WTC11 (cell line): ENCODE measurements around the gene NOX5. TPM values are rescaled to one million over a fixed set of nuclear protein-coding genes. Genes with fewer than 3 reads are reported as not detected.

Source experiments
- ATAC-seq: fragments of 200-7000 bp; cut with Tn5 transposase; 2 replicates; pipeline ENCODE4 v1.10.0; 2021; ENCODE audit warnings: mild to moderate bottlenecking, moderate library complexity
- CTCF ChIA-PET: fragments of 300-600 bp; sonication (Branson Sonifier 250); formaldehyde crosslinking; loops from one replicate; lab custom pipeline; 2021; ENCODE audit warnings: antibody characterized with exemption; lab: Charles Lee
- POLR2A ChIA-PET: fragments of 350-600 bp; sonication (Branson Sonifier 250); formaldehyde crosslinking; loops from one replicate; lab custom pipeline; 2021; ENCODE audit warnings: antibody characterized with exemption; lab: Charles Lee
- DNase-seq: peaks from one replicate; pipeline ENCODE4 v3.0.0; 2021; ENCODE audit warnings: low spot score
- H3K27ac Mint-ChIP-seq: 2 replicates; pipeline ENCODE4 v1.8.0; 2021; ENCODE audit warnings: mixed read lengths
- H3K27me3 Mint-ChIP-seq: 2 replicates; pipeline ENCODE4 v1.8.0; 2021; ENCODE audit warnings: low read depth, mild to moderate bottlenecking, moderate library complexity, mixed read lengths
- H3K36me3 Mint-ChIP-seq: 2 replicates; pipeline ENCODE4 v1.8.0; 2021; ENCODE audit warnings: mixed read lengths
- H3K4me1 Mint-ChIP-seq: 2 replicates; pipeline ENCODE4 v1.8.0; 2022; ENCODE audit warnings: mixed read lengths
- H3K4me3 Mint-ChIP-seq: 2 replicates; pipeline ENCODE4 v1.8.0; 2021; ENCODE audit warnings: mild to moderate bottlenecking, moderate library complexity, mixed read lengths
- H3K9me3 Mint-ChIP-seq: 2 replicates; pipeline ENCODE4 v1.8.0; 2021; ENCODE audit warnings: mixed read lengths
- CREM ChIP-seq: sonication (generic); formaldehyde crosslinking; IDR thresholded peaks from 2 replicates; pipeline ENCODE4 v1.8.1; 2022; ENCODE audit warnings: mild to moderate bottlenecking, missing genetic modification reagents, moderate library complexity
- ESRRA ChIP-seq: sonication (generic); formaldehyde crosslinking; IDR thresholded peaks from 2 replicates; pipeline ENCODE4 v1.8.1; 2022; ENCODE audit warnings: mild to moderate bottlenecking, missing genetic modification reagents, borderline replicate concordance
- GRHL2 ChIP-seq: fragments of 250-450 bp; sonication (Bioruptor Pico); IDR thresholded peaks from 2 replicates; pipeline ENCODE4 v1.8.0; 2022; ENCODE audit warnings: mild to moderate bottlenecking, moderate library complexity; ENCODE audit not compliant: insufficient replicate concordance, severe bottlenecking
- KAT7 ChIP-seq: sonication (generic); formaldehyde crosslinking; IDR thresholded peaks from 2 replicates; pipeline ENCODE4 v1.8.1; 2023; ENCODE audit warnings: missing genetic modification reagents, mild to moderate bottlenecking, borderline replicate concordance
- NFATC4 ChIP-seq: fragments of 250-450 bp; sonication (Bioruptor Pico); IDR thresholded peaks from 2 replicates; pipeline ENCODE4 v1.9.0; 2021; ENCODE audit warnings: mild to moderate bottlenecking
- NR1H2 ChIP-seq: sonication (generic); formaldehyde crosslinking; IDR thresholded peaks from 2 replicates; pipeline ENCODE4 v1.9.0; 2021; ENCODE audit warnings: mild to moderate bottlenecking, moderate library complexity, missing genetic modification reagents
- PRRX2 ChIP-seq: fragments of 250-450 bp; sonication (Bioruptor Pico); IDR thresholded peaks from 2 replicates; pipeline ENCODE4 v1.8.0; 2021; ENCODE audit warnings: mild to moderate bottlenecking
- RORB ChIP-seq: fragments of 250-450 bp; sonication (Bioruptor Pico); IDR thresholded peaks from 2 replicates; pipeline ENCODE4 v1.9.0; 2021; ENCODE audit warnings: mild to moderate bottlenecking
- SOX15 ChIP-seq: fragments of 250-450 bp; sonication (Bioruptor Pico); IDR thresholded peaks from 2 replicates; pipeline ENCODE4 v1.9.0; 2021; ENCODE audit warnings: mild to moderate bottlenecking
- TP53 ChIP-seq: sonication (generic); formaldehyde crosslinking; IDR thresholded peaks from 2 replicates; pipeline ENCODE4 v1.8.1; 2023; ENCODE audit warnings: mild to moderate bottlenecking, missing genetic modification reagents
- ZBTB43 ChIP-seq: sonication (generic); formaldehyde crosslinking; IDR thresholded peaks from 2 replicates; pipeline ENCODE4 v1.8.1; 2023; ENCODE audit warnings: mild to moderate bottlenecking, missing genetic modification reagents
- ZNF219 ChIP-seq: sonication (generic); formaldehyde crosslinking; IDR thresholded peaks from 2 replicates; pipeline ENCODE4 v1.8.0; 2023; ENCODE audit warnings: missing genetic modification reagents, mild to moderate bottlenecking, borderline replicate concordance
- ZNF232 ChIP-seq: sonication (generic); formaldehyde crosslinking; IDR thresholded peaks from 2 replicates; pipeline ENCODE4 v1.8.0; 2022; ENCODE audit warnings: mild to moderate bottlenecking, missing genetic modification reagents
- ZNF281 ChIP-seq: sonication (generic); formaldehyde crosslinking; IDR thresholded peaks from 2 replicates; pipeline ENCODE4 v1.8.0; 2023; ENCODE audit warnings: mild to moderate bottlenecking, missing genetic modification reagents
- ZNF423 ChIP-seq: fragments of 250-450 bp; sonication (Bioruptor Pico); IDR thresholded peaks from 2 replicates; pipeline ENCODE4 v2.1.2; 2022; ENCODE audit warnings: mild to moderate bottlenecking, moderate library complexity
- ZNF425 ChIP-seq: fragments of 250-450 bp; sonication (Bioruptor Pico); conservative IDR thresholded peaks from 2 replicates; pipeline ENCODE4 v1.9.0; 2021; ENCODE audit warnings: mild to moderate bottlenecking
- total RNA-seq: library from RNA; stranded (reverse); gene quantifications from 3 replicates; pipeline ENCODE4 v1.2.3, GENCODE V29; 2021
- TF ChIP-seq, protein P1 (sequence below): fragments of 250-450 bp; sonication (Bioruptor Pico); IDR thresholded peaks from 2 replicates; pipeline ENCODE4 v1.8.0; 2021; ENCODE audit warnings: mild to moderate bottlenecking
- TF ChIP-seq, protein P2 (sequence below): sonication (generic); formaldehyde crosslinking; IDR thresholded peaks from 2 replicates; pipeline ENCODE4 v1.8.1; 2022; ENCODE audit warnings: low read depth, mild to moderate bottlenecking, moderate library complexity, missing genetic modification reagents, borderline replicate concordance
- TF ChIP-seq, protein P3 (sequence below): sonication (generic); formaldehyde crosslinking; IDR thresholded peaks from 2 replicates; pipeline ENCODE4 v1.8.0; 2022; ENCODE audit warnings: mild to moderate bottlenecking, missing genetic modification reagents
- TF ChIP-seq, protein P4 (sequence below): fragments of 250-450 bp; sonication (Bioruptor Pico); IDR thresholded peaks from 2 replicates; pipeline ENCODE4 v1.9.0; 2021; ENCODE audit warnings: moderate library complexity, mild to moderate bottlenecking, inconsistent platforms, borderline replicate concordance

NOX5 gene
- total RNA-seq, 1 experiment from 2014 or later, result not detected

GRCh38 chr15:69096196-69096595, 81.7 kb downstream of the NOX5 start (continued):
- TF ChIP-seq ZNF425 (CRISPR knock-in tag) (no peak), ZNF219 (no peak), ZBTB43 (CRISPR knock-in tag) (no peak), TP53 (CRISPR knock-in tag) (no peak), ESRRA (no peak), ZNF281 (CRISPR knock-in tag) (no peak), NR1H2 (CRISPR knock-in tag) (no peak), RORB (no peak), SOX15 (no peak)
- TF ChIP-seq, protein P1, sequence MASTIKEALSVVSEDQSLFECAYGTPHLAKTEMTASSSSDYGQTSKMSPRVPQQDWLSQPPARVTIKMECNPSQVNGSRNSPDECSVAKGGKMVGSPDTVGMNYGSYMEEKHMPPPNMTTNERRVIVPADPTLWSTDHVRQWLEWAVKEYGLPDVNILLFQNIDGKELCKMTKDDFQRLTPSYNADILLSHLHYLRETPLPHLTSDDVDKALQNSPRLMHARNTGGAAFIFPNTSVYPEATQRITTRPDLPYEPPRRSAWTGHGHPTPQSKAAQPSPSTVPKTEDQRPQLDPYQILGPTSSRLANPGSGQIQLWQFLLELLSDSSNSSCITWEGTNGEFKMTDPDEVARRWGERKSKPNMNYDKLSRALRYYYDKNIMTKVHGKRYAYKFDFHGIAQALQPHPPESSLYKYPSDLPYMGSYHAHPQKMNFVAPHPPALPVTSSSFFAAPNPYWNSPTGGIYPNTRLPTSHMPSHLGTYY, result no peak
- TF ChIP-seq, protein P2, sequence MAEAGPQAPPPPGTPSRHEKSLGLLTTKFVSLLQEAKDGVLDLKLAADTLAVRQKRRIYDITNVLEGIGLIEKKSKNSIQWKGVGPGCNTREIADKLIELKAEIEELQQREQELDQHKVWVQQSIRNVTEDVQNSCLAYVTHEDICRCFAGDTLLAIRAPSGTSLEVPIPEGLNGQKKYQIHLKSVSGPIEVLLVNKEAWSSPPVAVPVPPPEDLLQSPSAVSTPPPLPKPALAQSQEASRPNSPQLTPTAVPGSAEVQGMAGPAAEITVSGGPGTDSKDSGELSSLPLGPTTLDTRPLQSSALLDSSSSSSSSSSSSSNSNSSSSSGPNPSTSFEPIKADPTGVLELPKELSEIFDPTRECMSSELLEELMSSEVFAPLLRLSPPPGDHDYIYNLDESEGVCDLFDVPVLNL (CRISPR knock-in tag), result no peak
- TF ChIP-seq, all 79 proteins: peak for 0

DNA sequence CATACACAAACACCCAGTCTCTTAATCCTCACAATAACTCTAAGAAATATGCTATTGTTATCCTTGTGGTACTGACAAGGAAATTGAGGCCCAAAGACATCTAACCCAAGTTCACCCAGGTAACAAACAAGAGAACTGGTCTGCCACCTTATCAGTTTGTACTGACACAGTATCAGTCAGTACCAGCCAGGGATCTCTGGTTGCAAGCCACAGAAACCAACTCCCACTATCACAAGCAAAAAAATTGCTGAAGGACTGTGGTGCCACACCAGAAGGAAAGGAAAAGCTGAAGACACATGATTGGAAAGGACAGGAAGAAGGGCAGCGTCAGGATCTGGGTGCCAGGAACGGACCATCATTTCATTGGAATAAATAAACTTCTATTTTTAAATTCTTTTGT, 82.1 kb downstream of the NOX5 start:
- TF ChIP-seq, protein P3, sequence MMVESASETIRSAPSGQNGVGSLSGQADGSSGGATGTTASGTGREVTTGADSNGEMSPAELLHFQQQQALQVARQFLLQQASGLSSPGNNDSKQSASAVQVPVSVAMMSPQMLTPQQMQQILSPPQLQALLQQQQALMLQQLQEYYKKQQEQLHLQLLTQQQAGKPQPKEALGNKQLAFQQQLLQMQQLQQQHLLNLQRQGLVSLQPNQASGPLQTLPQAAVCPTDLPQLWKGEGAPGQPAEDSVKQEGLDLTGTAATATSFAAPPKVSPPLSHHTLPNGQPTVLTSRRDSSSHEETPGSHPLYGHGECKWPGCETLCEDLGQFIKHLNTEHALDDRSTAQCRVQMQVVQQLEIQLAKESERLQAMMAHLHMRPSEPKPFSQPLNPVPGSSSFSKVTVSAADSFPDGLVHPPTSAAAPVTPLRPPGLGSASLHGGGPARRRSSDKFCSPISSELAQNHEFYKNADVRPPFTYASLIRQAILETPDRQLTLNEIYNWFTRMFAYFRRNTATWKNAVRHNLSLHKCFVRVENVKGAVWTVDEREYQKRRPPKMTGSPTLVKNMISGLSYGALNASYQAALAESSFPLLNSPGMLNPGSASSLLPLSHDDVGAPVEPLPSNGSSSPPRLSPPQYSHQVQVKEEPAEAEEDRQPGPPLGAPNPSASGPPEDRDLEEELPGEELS (CRISPR knock-in tag), result no peak
- TF ChIP-seq KAT7 (CRISPR knock-in tag) (no peak), CREM (no peak), GRHL2 (CRISPR knock-in tag) (no peak), NFATC4 (CRISPR knock-in tag) (no peak), ZBTB43 (CRISPR knock-in tag) (no peak), SOX15 (no peak), PRRX2 (CRISPR knock-in tag) (no peak), ZNF232 (CRISPR knock-in tag) (no peak), ZNF423 (CRISPR knock-in tag) (no peak)
- TF ChIP-seq, protein P4, sequence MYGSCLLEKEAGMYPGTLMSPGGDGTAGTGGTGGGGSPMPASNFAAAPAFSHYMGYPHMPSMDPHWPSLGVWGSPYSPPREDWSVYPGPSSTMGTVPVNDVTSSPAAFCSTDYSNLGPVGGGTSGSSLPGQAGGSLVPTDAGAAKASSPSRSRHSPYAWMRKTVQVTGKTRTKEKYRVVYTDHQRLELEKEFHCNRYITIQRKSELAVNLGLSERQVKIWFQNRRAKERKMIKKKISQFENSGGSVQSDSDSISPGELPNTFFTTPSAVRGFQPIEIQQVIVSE (CRISPR knock-in tag), result no peak
- Mint-ChIP-seq H3K36me3 (no peaks in the 10 kb centered on the region), H3K4me1 (peaks cover 44% of the 10 kb centered on the region), H3K9me3 (0 out of 2 replicates have a peak, but pooled peaks cover 3% of the 10 kb centered on the region), H3K27ac (no peak overlapping the region), H3K4me3 (no peak overlapping the region), H3K27me3 (peaks cover 4% of the 10 kb centered on the region)
- ChIA-PET CTCF (interaction anchor here (0.9 kb wide), 1 partner anchor 37 kb away, joined by 3 read pairs; no protein-coding TSS in a partner anchor), POLR2A (interaction anchor here (0.6 kb wide), 1 partner anchor 22 kb away, joined by 3 read pairs; no protein-coding TSS in a partner anchor)
- ATAC-seq, result no peak
- no peak for DNase-seq
